GM11168 (cell line): ENCODE results near the gene RPTOR.

ENCODE experiments used
- in situ Hi-C: fragments of 300-500 bp; cut with MboI; formaldehyde crosslinking; loops from one replicate; pipeline ENCODE4 v1.12.0; 2022; ENCODE audit warnings: low sequenced_read_pairs; ENCODE audit not compliant: unreplicated experiment

Gene RPTOR

GRCh38 chr17:80939151-80940145 is 394.8 kb downstream of the RPTOR start:
- in situ Hi-C loops = no loop called here

GRCh38 chr17:80940171-80941123 is 395.8 kb downstream of the RPTOR start:
- in situ Hi-C loops = no loop called here

- in situ Hi-C loops = no loop called here
Measured at GRCh38 chr17:80941171-80941570, 396.5 kb downstream of the RPTOR start.

- in situ Hi-C loops = no loop called here
Measured at GRCh38 chr17:80941743-80942422, 397.2 kb downstream of the RPTOR start.

GRCh38 chr17:80942423-80943345 is 398.0 kb downstream of the RPTOR start:
- in situ Hi-C loops = no loop called here

GRCh38 chr17:80943346-80944145 is 398.9 kb downstream of the RPTOR start:
- in situ Hi-C loops = no loop called here

GRCh38 chr17:80944326-80944725 is 399.7 kb downstream of the RPTOR start:
- in situ Hi-C loops = no loop called here

- in situ Hi-C loops = no loop called here
Measured at GRCh38 chr17:80945736-80946135, 401.1 kb downstream of the RPTOR start.

- in situ Hi-C loops = no loop called here
Measured at GRCh38 chr17:80946449-80946848, 401.8 kb downstream of the RPTOR start.

- in situ Hi-C loops = no loop called here
Measured at GRCh38 chr17:80947200-80947940, 402.7 kb downstream of the RPTOR start.

- in situ Hi-C loops = no loop called here
Measured at GRCh38 chr17:80948019-80948975, 403.7 kb downstream of the RPTOR start.

- in situ Hi-C loops = no loop called here
Measured at GRCh38 chr17:80948976-80949450, 404.4 kb downstream of the RPTOR start.

GRCh38 chr17:80949451-80950421 is 405.1 kb downstream of the RPTOR start:
- in situ Hi-C loops = no loop called here

- in situ Hi-C loops = no loop called here
Measured at GRCh38 chr17:80950466-80951120, 406.0 kb downstream of the RPTOR start.
